ENCODE data around the gene EPHA4. TPM values are rescaled to one million over a fixed set of nuclear protein-coding genes. Genes with fewer than 3 reads are reported as not detected.

Gene EPHA4
- total and polyA plus RNA-seq, 4 donors: 54.5 to 60.9 (median 57.2) TPM

- Histone ChIP-seq H3K27ac (ENCODE audit: low read depth, low read length) (no peak overlapping the region), H3K4me1 (ENCODE audit: control insufficient read depth, insufficient read depth, low read length) (no peaks in the 10 kb centered on the region), H3K36me3 (ENCODE audit: control insufficient read depth, insufficient read depth, low read length) (no peaks in the 10 kb centered on the region), H3K27me3 (ENCODE audit: control insufficient read depth, insufficient read depth, low read length) (no peaks in the 10 kb centered on the region), H3K9me3 (ENCODE audit: control insufficient read depth, insufficient read depth, low read length) (peaks cover 2% of the 10 kb centered on the region), H3K4me3 (ENCODE audit: low read depth, low read length) (no peak overlapping the region)
- WGBS (ENCODE audit: insufficient coverage): 93% methylated on average over 1 of the region's 1 CpG
- no peak for DNase-seq (ENCODE audit: low read depth in 4 of 6, low spot score in 6 of 6)
These were observed 170.0 kb downstream of the EPHA4 start for GRCh38 chr2:221402072-221402471.

GRCh38 chr2:221400411-221400810 is 171.7 kb downstream of the EPHA4 start:
- Histone ChIP-seq H3K36me3 (ENCODE audit: control insufficient read depth, insufficient read depth, low read length) (no peaks in the 10 kb centered on the region), H3K27ac (ENCODE audit: low read depth, low read length) (no peak overlapping the region), H3K27me3 (ENCODE audit: control insufficient read depth, insufficient read depth, low read length) (no peaks in the 10 kb centered on the region), H3K4me3 (ENCODE audit: low read depth, low read length) (no peak overlapping the region), H3K4me1 (ENCODE audit: control insufficient read depth, insufficient read depth, low read length) (no peaks in the 10 kb centered on the region), H3K9me3 (ENCODE audit: control insufficient read depth, insufficient read depth, low read length) (no peaks in the 10 kb centered on the region)
- WGBS (ENCODE audit: insufficient coverage): 80% methylated on average over 1 of the region's 4 CpGs
- DNase-seq (ENCODE audit: low read depth in 4 of 6, low spot score in 6 of 6): no peak

GRCh38 chr2:221399183-221399582 is 172.9 kb downstream of the EPHA4 start:
- WGBS (ENCODE audit: insufficient coverage): 83% methylated on average over 1 of the region's 4 CpGs
- Histone ChIP-seq H3K27me3 (ENCODE audit: control insufficient read depth, insufficient read depth, low read length) (no peaks in the 10 kb centered on the region), H3K36me3 (ENCODE audit: control insufficient read depth, insufficient read depth, low read length) (no peaks in the 10 kb centered on the region), H3K9me3 (ENCODE audit: control insufficient read depth, insufficient read depth, low read length) (no peaks in the 10 kb centered on the region), H3K27ac (ENCODE audit: low read depth, low read length) (no peak overlapping the region), H3K4me1 (ENCODE audit: control insufficient read depth, insufficient read depth, low read length) (no peaks in the 10 kb centered on the region), H3K4me3 (ENCODE audit: low read depth, low read length) (no peak overlapping the region)
- no peak for DNase-seq (ENCODE audit: low read depth in 4 of 6, low spot score in 6 of 6)

GRCh38 chr2:221397187-221397586 is 174.9 kb downstream of the EPHA4 start:
- no peak overlapping the region for H3K27ac ChIP-seq (ENCODE audit: low read depth, low read length)
- H3K36me3 ChIP-seq (ENCODE audit: control insufficient read depth, insufficient read depth, low read length): no peaks in the 10 kb centered on the region
- no peaks in the 10 kb centered on the region for H3K4me1 ChIP-seq (ENCODE audit: control insufficient read depth, insufficient read depth, low read length)
- H3K9me3 ChIP-seq (ENCODE audit: control insufficient read depth, insufficient read depth, low read length): no peaks in the 10 kb centered on the region
- DNase-seq (ENCODE audit: low read depth in 4 of 6, low spot score in 6 of 6): no peak
- no peaks in the 10 kb centered on the region for H3K27me3 ChIP-seq (ENCODE audit: control insufficient read depth, insufficient read depth, low read length)
- no CpG with 5 or more reads among the region's 1 CpG for WGBS (ENCODE audit: insufficient coverage)
- no peak overlapping the region for H3K4me3 ChIP-seq (ENCODE audit: low read depth, low read length)

- no peak for DNase-seq (ENCODE audit: low read depth in 4 of 6, low spot score in 6 of 6)
- no peaks in the 10 kb centered on the region for H3K27me3 ChIP-seq (ENCODE audit: control insufficient read depth, insufficient read depth, low read length)
- H3K4me3 ChIP-seq (ENCODE audit: low read depth, low read length): no peak overlapping the region
- no peaks in the 10 kb centered on the region for H3K36me3 ChIP-seq (ENCODE audit: control insufficient read depth, insufficient read depth, low read length)
- no peak overlapping the region for H3K27ac ChIP-seq (ENCODE audit: low read depth, low read length)
- H3K4me1 ChIP-seq (ENCODE audit: control insufficient read depth, insufficient read depth, low read length): no peaks in the 10 kb centered on the region
- no peaks in the 10 kb centered on the region for H3K9me3 ChIP-seq (ENCODE audit: control insufficient read depth, insufficient read depth, low read length)
- 95% methylated on average over 4 of the region's 5 CpGs for WGBS (ENCODE audit: insufficient coverage)
These were observed 179.7 kb downstream of the EPHA4 start for GRCh38 chr2:221392228-221392881.

GRCh38 chr2:221390878-221391277 is 181.2 kb downstream of the EPHA4 start:
- H3K36me3 ChIP-seq (ENCODE audit: control insufficient read depth, insufficient read depth, low read length): no peaks in the 10 kb centered on the region
- H3K4me3 ChIP-seq (ENCODE audit: low read depth, low read length): no peak overlapping the region
- no peaks in the 10 kb centered on the region for H3K9me3 ChIP-seq (ENCODE audit: control insufficient read depth, insufficient read depth, low read length)
- H3K27ac ChIP-seq (ENCODE audit: low read depth, low read length): no peak overlapping the region
- peak in 1 of 6 donors; percentile 64 for DNase-seq (ENCODE audit: low read depth in 4 of 6, low spot score in 6 of 6)
- H3K4me1 ChIP-seq (ENCODE audit: control insufficient read depth, insufficient read depth, low read length): no peaks in the 10 kb centered on the region
- no peaks in the 10 kb centered on the region for H3K27me3 ChIP-seq (ENCODE audit: control insufficient read depth, insufficient read depth, low read length)
- 47% methylated on average over 2 of the region's 4 CpGs for WGBS (ENCODE audit: insufficient coverage)

- H3K4me1 ChIP-seq (ENCODE audit: control insufficient read depth, insufficient read depth, low read length): no peaks in the 10 kb centered on the region
- no peaks in the 10 kb centered on the region for H3K36me3 ChIP-seq (ENCODE audit: control insufficient read depth, insufficient read depth, low read length)
- H3K27ac ChIP-seq (ENCODE audit: low read depth, low read length): no peak overlapping the region
- H3K4me3 ChIP-seq (ENCODE audit: low read depth, low read length): no peak overlapping the region
- no peaks in the 10 kb centered on the region for H3K9me3 ChIP-seq (ENCODE audit: control insufficient read depth, insufficient read depth, low read length)
- no peaks in the 10 kb centered on the region for H3K27me3 ChIP-seq (ENCODE audit: control insufficient read depth, insufficient read depth, low read length)
- WGBS (ENCODE audit: insufficient coverage): 29% methylated on average over 1 of the region's 2 CpGs
- DNase-seq (ENCODE audit: low read depth in 4 of 6, low spot score in 6 of 6): peak in 1 of 6 donors; percentile 16
These were observed 182.2 kb downstream of the EPHA4 start for GRCh38 chr2:221389904-221390303.

GRCh38 chr2:221389421-221389820 is 182.7 kb downstream of the EPHA4 start:
- no CpG with 5 or more reads among the region's 5 CpGs for WGBS (ENCODE audit: insufficient coverage)
- no peak overlapping the region for H3K27ac ChIP-seq (ENCODE audit: low read depth, low read length)
- H3K4me3 ChIP-seq (ENCODE audit: low read depth, low read length): no peak overlapping the region
- no peaks in the 10 kb centered on the region for H3K4me1 ChIP-seq (ENCODE audit: control insufficient read depth, insufficient read depth, low read length)
- H3K36me3 ChIP-seq (ENCODE audit: control insufficient read depth, insufficient read depth, low read length): no peaks in the 10 kb centered on the region
- H3K27me3 ChIP-seq (ENCODE audit: control insufficient read depth, insufficient read depth, low read length): no peaks in the 10 kb centered on the region
- no peaks in the 10 kb centered on the region for H3K9me3 ChIP-seq (ENCODE audit: control insufficient read depth, insufficient read depth, low read length)
- no peak for DNase-seq (ENCODE audit: low read depth in 4 of 6, low spot score in 6 of 6)

GRCh38 chr2:221388891-221389290 is 183.2 kb downstream of the EPHA4 start:
- Histone ChIP-seq H3K36me3 (ENCODE audit: control insufficient read depth, insufficient read depth, low read length) (no peaks in the 10 kb centered on the region), H3K4me3 (ENCODE audit: low read depth, low read length) (no peak overlapping the region), H3K9me3 (ENCODE audit: control insufficient read depth, insufficient read depth, low read length) (no peaks in the 10 kb centered on the region), H3K27ac (ENCODE audit: low read depth, low read length) (no peak overlapping the region), H3K27me3 (ENCODE audit: control insufficient read depth, insufficient read depth, low read length) (no peaks in the 10 kb centered on the region), H3K4me1 (ENCODE audit: control insufficient read depth, insufficient read depth, low read length) (no peaks in the 10 kb centered on the region)
- 94% methylated on average over 5 of the region's 7 CpGs for WGBS (ENCODE audit: insufficient coverage)
- DNase-seq (ENCODE audit: low read depth in 4 of 6, low spot score in 6 of 6): no peak

- DNase-seq (ENCODE audit: low read depth in 4 of 6, low spot score in 6 of 6): no peak
- Histone ChIP-seq H3K27ac (ENCODE audit: low read depth, low read length) (no peak overlapping the region), H3K4me3 (ENCODE audit: low read depth, low read length) (no peak overlapping the region), H3K9me3 (ENCODE audit: control insufficient read depth, insufficient read depth, low read length) (no peaks in the 10 kb centered on the region), H3K27me3 (ENCODE audit: control insufficient read depth, insufficient read depth, low read length) (no peaks in the 10 kb centered on the region), H3K36me3 (ENCODE audit: control insufficient read depth, insufficient read depth, low read length) (no peaks in the 10 kb centered on the region), H3K4me1 (ENCODE audit: control insufficient read depth, insufficient read depth, low read length) (no peaks in the 10 kb centered on the region)
- no CpG with 5 or more reads among the region's 1 CpG for WGBS (ENCODE audit: insufficient coverage)
These were observed 186.4 kb downstream of the EPHA4 start for GRCh38 chr2:221385716-221386115.

All from spinal cord (tissue), 10 donors.